ENCODE data around the gene INHBC.

Gene INHBC

GRCh38 chr12:57456737-57457490, 22.3 kb downstream of the INHBC start:
- H3K27ac Mint-ChIP-seq, result no peak overlapping the region
- no peaks in the 10 kb centered on the region for H3K36me3 Mint-ChIP-seq
- H3K9me3 Mint-ChIP-seq, result no peaks in the 10 kb centered on the region
- H3K4me3 Mint-ChIP-seq, result no peak overlapping the region
- peaks cover 37% of the 10 kb centered on the region for H3K4me1 Mint-ChIP-seq
- peaks cover 2% of the 10 kb centered on the region for H3K27me3 Mint-ChIP-seq

GRCh38 chr12:57458665-57459054, 24.1 kb downstream of the INHBC start:
- peaks cover 2% of the 10 kb centered on the region for H3K27me3 Mint-ChIP-seq
- H3K4me3 Mint-ChIP-seq, result peak overlapping the region; percentile 93

GRCh38 chr12:57459055-57459749, 24.6 kb downstream of the INHBC start:
- H3K9me3 Mint-ChIP-seq, result no peaks in the 10 kb centered on the region
- H3K36me3 Mint-ChIP-seq, result no peaks in the 10 kb centered on the region
- H3K4me1 Mint-ChIP-seq, result peaks cover 48% of the 10 kb centered on the region
- H3K27me3 Mint-ChIP-seq, result peaks cover 2% of the 10 kb centered on the region
- H3K27ac Mint-ChIP-seq, result peak overlapping the region; percentile 94
- peak overlapping the region; percentile 93 for H3K4me3 Mint-ChIP-seq

More at GRCh38 chr12:57458665-57459054, 24.1 kb downstream of the INHBC start:
- H3K27ac Mint-ChIP-seq, result peak overlapping the region; percentile 94
- H3K9me3 Mint-ChIP-seq, result no peaks in the 10 kb centered on the region
- H3K36me3 Mint-ChIP-seq, result no peaks in the 10 kb centered on the region
- H3K4me1 Mint-ChIP-seq, result peaks cover 45% of the 10 kb centered on the region

- Mint-ChIP-seq H3K27me3 (peaks cover 2% of the 10 kb centered on the region), H3K4me1 (peaks cover 48% of the 10 kb centered on the region), H3K4me3 (peak within 1 kb of the TSS; percentile 93), H3K9me3 (no peaks in the 10 kb centered on the region), H3K27ac (peak within 1 kb of the TSS; percentile 94), H3K36me3 (no peaks in the 10 kb centered on the region)
Measured at GRCh38 chr12:57459750-57460467, 25.3 kb downstream of the INHBC start, which contains the start of gene GLI1. GLI1 (plus strand) TSS chr12:57459785; CDS start chr12:57463692, 3,907 bp downstream.

- H3K4me1 Mint-ChIP-seq, result peaks cover 53% of the 10 kb centered on the region
- no peak overlapping the region for H3K27ac Mint-ChIP-seq
- H3K36me3 Mint-ChIP-seq, result no peaks in the 10 kb centered on the region
- peak overlapping the region; percentile 89 for H3K4me3 Mint-ChIP-seq
- peaks cover 2% of the 10 kb centered on the region for H3K27me3 Mint-ChIP-seq
- H3K9me3 Mint-ChIP-seq, result no peaks in the 10 kb centered on the region
Measured at GRCh38 chr12:57460468-57460784, 25.8 kb downstream of the INHBC start.

- Mint-ChIP-seq H3K9me3 (no peaks in the 10 kb centered on the region), H3K4me1 (peaks cover 54% of the 10 kb centered on the region), H3K36me3 (no peaks in the 10 kb centered on the region), H3K4me3 (peak overlapping the region; percentile 97), H3K27ac (no peak overlapping the region), H3K27me3 (peaks cover 2% of the 10 kb centered on the region)
Measured at GRCh38 chr12:57460841-57461275, 26.3 kb downstream of the INHBC start.

GRCh38 chr12:57461276-57461916, 26.8 kb downstream of the INHBC start:
- Mint-ChIP-seq H3K9me3 (no peaks in the 10 kb centered on the region), H3K4me3 (peak overlapping the region; percentile 97), H3K36me3 (no peaks in the 10 kb centered on the region), H3K4me1 (peaks cover 51% of the 10 kb centered on the region), H3K27me3 (peaks cover 2% of the 10 kb centered on the region), H3K27ac (no peak overlapping the region)

- peaks cover 2% of the 10 kb centered on the region for H3K27me3 Mint-ChIP-seq
- no peaks in the 10 kb centered on the region for H3K9me3 Mint-ChIP-seq
- H3K27ac Mint-ChIP-seq, result no peak overlapping the region
- no peaks in the 10 kb centered on the region for H3K36me3 Mint-ChIP-seq
- H3K4me1 Mint-ChIP-seq, result peaks cover 51% of the 10 kb centered on the region
- peak overlapping the region; percentile 97 for H3K4me3 Mint-ChIP-seq
Measured at GRCh38 chr12:57461917-57462250, 27.3 kb downstream of the INHBC start.

- H3K9me3 Mint-ChIP-seq, result no peaks in the 10 kb centered on the region
- H3K36me3 Mint-ChIP-seq, result peaks cover 3% of the 10 kb centered on the region
- peak overlapping the region; percentile 56 for H3K27ac Mint-ChIP-seq
- peaks cover 2% of the 10 kb centered on the region for H3K27me3 Mint-ChIP-seq
- peak overlapping the region; percentile 97 for H3K4me3 Mint-ChIP-seq
- peaks cover 51% of the 10 kb centered on the region for H3K4me1 Mint-ChIP-seq
Measured at GRCh38 chr12:57462251-57462911, 27.8 kb downstream of the INHBC start.

- peak overlapping the region; percentile 97 for H3K4me3 Mint-ChIP-seq
- H3K27me3 Mint-ChIP-seq, result peaks cover 2% of the 10 kb centered on the region
- no peak overlapping the region for H3K27ac Mint-ChIP-seq
- peaks cover 51% of the 10 kb centered on the region for H3K4me1 Mint-ChIP-seq
- H3K36me3 Mint-ChIP-seq, result peaks cover 3% of the 10 kb centered on the region
- H3K9me3 Mint-ChIP-seq, result no peaks in the 10 kb centered on the region
Measured at GRCh38 chr12:57462912-57463253, 28.3 kb downstream of the INHBC start.

GRCh38 chr12:57464569-57464968, 30.0 kb downstream of the INHBC start:
- H3K36me3 Mint-ChIP-seq, result peaks cover 7% of the 10 kb centered on the region
- peaks cover 46% of the 10 kb centered on the region for H3K4me1 Mint-ChIP-seq
- no peak overlapping the region for H3K27ac Mint-ChIP-seq
- no peaks in the 10 kb centered on the region for H3K9me3 Mint-ChIP-seq
- H3K4me3 Mint-ChIP-seq, result no peak overlapping the region
- H3K27me3 Mint-ChIP-seq, result peaks cover 2% of the 10 kb centered on the region

- Mint-ChIP-seq H3K4me1 (peaks cover 45% of the 10 kb centered on the region), H3K27ac (peak overlapping the region; percentile 53), H3K36me3 (peaks cover 7% of the 10 kb centered on the region), H3K9me3 (no peaks in the 10 kb centered on the region), H3K4me3 (no peak overlapping the region), H3K27me3 (peaks cover 2% of the 10 kb centered on the region)
Measured at GRCh38 chr12:57465030-57465746, 30.6 kb downstream of the INHBC start.

GRCh38 chr12:57465747-57466505, 31.3 kb downstream of the INHBC start:
- Mint-ChIP-seq H3K9me3 (no peaks in the 10 kb centered on the region), H3K27ac (peak overlapping the region; percentile 53), H3K27me3 (no peaks in the 10 kb centered on the region), H3K4me3 (no peak overlapping the region), H3K36me3 (peaks cover 7% of the 10 kb centered on the region), H3K4me1 (peaks cover 41% of the 10 kb centered on the region)

- Mint-ChIP-seq H3K9me3 (no peaks in the 10 kb centered on the region), H3K27me3 (no peaks in the 10 kb centered on the region), H3K27ac (peak overlapping the region; percentile 19), H3K36me3 (peaks cover 10% of the 10 kb centered on the region), H3K4me1 (peaks cover 43% of the 10 kb centered on the region), H3K4me3 (no peak overlapping the region)
Measured at GRCh38 chr12:57467212-57467874, 32.8 kb downstream of the INHBC start.
